Neural cell (in vitro differentiated cells): Measurements from ENCODE around the gene SMARCC1.

Experiments
- CTCF ChIP-seq: fragments of 450-650 bp; IDR thresholded peaks from 2 replicates; pipeline ENCODE4 v1.5.1; 2014; ENCODE audit warnings: antibody characterized with exemption, mild to moderate bottlenecking, moderate library complexity; ENCODE audit not compliant: poor library complexity, severe bottlenecking
- EP300 ChIP-seq: fragments of 450-650 bp; conservative IDR thresholded peaks from 2 replicates; pipeline ENCODE4 v1.6.1; 2014; ENCODE audit warnings: antibody characterized with exemption, mild to moderate bottlenecking, moderate library complexity; ENCODE audit not compliant: poor library complexity, severe bottlenecking
- MXI1 ChIP-seq: fragments of 450-650 bp; conservative IDR thresholded peaks from 2 replicates; pipeline ENCODE4 v1.6.1; 2014; ENCODE audit warnings: antibody characterized with exemption, mild to moderate bottlenecking; ENCODE audit not compliant: poor library complexity, severe bottlenecking
- POLR2AphosphoS5 ChIP-seq: IDR thresholded peaks from 2 replicates; pipeline ENCODE4 v1.6.1; 2012
- SMC3 ChIP-seq: fragments of 450-650 bp; conservative IDR thresholded peaks from 2 replicates; pipeline ENCODE4 v1.6.1; 2014; ENCODE audit warnings: antibody characterized with exemption, mild to moderate bottlenecking, moderate library complexity; ENCODE audit not compliant: poor library complexity
- TAF1 ChIP-seq: IDR thresholded peaks from 2 replicates; pipeline ENCODE4 v1.6.1; 2012; ENCODE audit warnings: low read depth
- TF ChIP-seq, protein P1 (sequence below): IDR thresholded peaks from 2 replicates; pipeline ENCODE4 v1.6.1; 2012; ENCODE audit warnings: borderline replicate concordance

- TF ChIP-seq SMC3, result no peak
- TF ChIP-seq POLR2AphosphoS5, result no peak
- TF ChIP-seq CTCF, result no peak
- TF ChIP-seq, protein P1, sequence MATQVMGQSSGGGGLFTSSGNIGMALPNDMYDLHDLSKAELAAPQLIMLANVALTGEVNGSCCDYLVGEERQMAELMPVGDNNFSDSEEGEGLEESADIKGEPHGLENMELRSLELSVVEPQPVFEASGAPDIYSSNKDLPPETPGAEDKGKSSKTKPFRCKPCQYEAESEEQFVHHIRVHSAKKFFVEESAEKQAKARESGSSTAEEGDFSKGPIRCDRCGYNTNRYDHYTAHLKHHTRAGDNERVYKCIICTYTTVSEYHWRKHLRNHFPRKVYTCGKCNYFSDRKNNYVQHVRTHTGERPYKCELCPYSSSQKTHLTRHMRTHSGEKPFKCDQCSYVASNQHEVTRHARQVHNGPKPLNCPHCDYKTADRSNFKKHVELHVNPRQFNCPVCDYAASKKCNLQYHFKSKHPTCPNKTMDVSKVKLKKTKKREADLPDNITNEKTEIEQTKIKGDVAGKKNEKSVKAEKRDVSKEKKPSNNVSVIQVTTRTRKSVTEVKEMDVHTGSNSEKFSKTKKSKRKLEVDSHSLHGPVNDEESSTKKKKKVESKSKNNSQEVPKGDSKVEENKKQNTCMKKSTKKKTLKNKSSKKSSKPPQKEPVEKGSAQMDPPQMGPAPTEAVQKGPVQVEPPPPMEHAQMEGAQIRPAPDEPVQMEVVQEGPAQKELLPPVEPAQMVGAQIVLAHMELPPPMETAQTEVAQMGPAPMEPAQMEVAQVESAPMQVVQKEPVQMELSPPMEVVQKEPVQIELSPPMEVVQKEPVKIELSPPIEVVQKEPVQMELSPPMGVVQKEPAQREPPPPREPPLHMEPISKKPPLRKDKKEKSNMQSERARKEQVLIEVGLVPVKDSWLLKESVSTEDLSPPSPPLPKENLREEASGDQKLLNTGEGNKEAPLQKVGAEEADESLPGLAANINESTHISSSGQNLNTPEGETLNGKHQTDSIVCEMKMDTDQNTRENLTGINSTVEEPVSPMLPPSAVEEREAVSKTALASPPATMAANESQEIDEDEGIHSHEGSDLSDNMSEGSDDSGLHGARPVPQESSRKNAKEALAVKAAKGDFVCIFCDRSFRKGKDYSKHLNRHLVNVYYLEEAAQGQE, result no peak
- no peak for TF ChIP-seq TAF1
- no peak for TF ChIP-seq EP300
- TF ChIP-seq MXI1, result no peak
Measured at GRCh38 chr3:47792699-47793098, 11.0 kb upstream of the SMARCC1 start.
